Stimulated activated naive CD8-positive, alpha-beta T cell treated with anti-CD3 and anti-CD28 coated beads, Interleukin-15, amount 100 ng/mL, for 72 hours (primary cell): ENCODE measurements around the gene GRAMD4.

ENCODE experiments used
- ATAC-seq: fragments of 150-1000 bp; cut with Tn5 transposase; 2 replicates; pipeline ENCODE4 v1.10.0; 2021; ENCODE audit warnings: mild to moderate bottlenecking, moderate library complexity
- DNase-seq, 2 donors: peaks; one replicate each; pipeline ENCODE4 v3.0.0; 2021 to 2022
- H3K27ac Mint-ChIP-seq, 2 donors: one replicate each; pipeline ENCODE4 v1.8.0; 2022; ENCODE audit warnings: mild to moderate bottlenecking in 2 of 2, mixed read lengths in 2 of 2, moderate library complexity in 2 of 2
- H3K27me3 Mint-ChIP-seq: one replicate; pipeline ENCODE4 v1.8.0; 2022; ENCODE audit warnings: mixed read lengths
- H3K4me1 Mint-ChIP-seq: one replicate; pipeline ENCODE4 v1.8.0; 2022; ENCODE audit warnings: mild to moderate bottlenecking, mixed read lengths
- H3K4me3 Mint-ChIP-seq, 2 donors: one replicate each; pipeline ENCODE4 v1.8.0; 2022; ENCODE audit warnings: mild to moderate bottlenecking in 2 of 2, mixed read lengths in 2 of 2, moderate library complexity in 1 of 2
- H3K9me3 Mint-ChIP-seq, 2 donors: one replicate each; pipeline ENCODE4 v1.8.0; 2022; ENCODE audit warnings: mixed read lengths in 2 of 2

GRAMD4 gene

DNA sequence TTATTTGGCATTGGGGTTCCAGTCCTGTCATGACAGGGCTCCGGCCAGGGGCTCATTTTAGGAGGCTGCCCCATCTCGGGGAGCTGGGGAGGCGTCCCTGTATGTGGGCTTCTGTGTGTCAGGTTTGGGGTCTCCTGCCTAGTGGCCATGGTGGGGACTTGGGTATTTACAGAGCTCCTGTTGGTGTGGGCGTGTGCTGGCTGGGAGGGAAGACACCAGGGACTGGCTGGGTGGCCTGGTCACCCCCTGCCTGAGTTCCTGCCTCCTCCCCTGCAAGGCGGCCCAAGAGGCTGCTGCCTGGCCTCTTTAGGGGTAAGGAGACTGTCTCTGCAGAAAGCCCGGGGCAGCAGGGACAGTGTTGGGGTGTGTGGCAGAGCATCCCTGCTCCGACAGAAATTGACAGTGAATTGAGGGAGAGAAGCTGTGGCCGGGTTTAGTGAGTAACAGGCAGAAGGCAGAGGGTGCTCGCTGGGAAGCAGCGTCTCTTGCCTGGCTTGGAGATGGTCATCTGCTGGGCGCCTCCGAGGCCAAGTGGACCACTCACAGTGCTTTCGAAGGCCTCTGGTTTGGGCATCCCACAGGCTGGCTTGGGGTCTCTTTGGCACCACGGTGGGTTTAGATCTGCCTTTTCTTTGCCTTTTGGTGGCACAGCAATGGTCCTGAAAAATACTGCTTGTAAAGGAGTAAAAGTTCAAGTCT is 40.3 kb upstream of the GRAMD4 start:
- H3K27me3 Mint-ChIP-seq = peaks cover 11% of the 10 kb centered on the region
- ATAC-seq = no peak
- no peak overlapping the region for H3K4me3 Mint-ChIP-seq
- no peak for DNase-seq
- peaks cover 65% of the 10 kb centered on the region for H3K4me1 Mint-ChIP-seq
- H3K9me3 Mint-ChIP-seq = no peaks in the 10 kb centered on the region
- no peak overlapping the region for H3K27ac Mint-ChIP-seq

DNA sequence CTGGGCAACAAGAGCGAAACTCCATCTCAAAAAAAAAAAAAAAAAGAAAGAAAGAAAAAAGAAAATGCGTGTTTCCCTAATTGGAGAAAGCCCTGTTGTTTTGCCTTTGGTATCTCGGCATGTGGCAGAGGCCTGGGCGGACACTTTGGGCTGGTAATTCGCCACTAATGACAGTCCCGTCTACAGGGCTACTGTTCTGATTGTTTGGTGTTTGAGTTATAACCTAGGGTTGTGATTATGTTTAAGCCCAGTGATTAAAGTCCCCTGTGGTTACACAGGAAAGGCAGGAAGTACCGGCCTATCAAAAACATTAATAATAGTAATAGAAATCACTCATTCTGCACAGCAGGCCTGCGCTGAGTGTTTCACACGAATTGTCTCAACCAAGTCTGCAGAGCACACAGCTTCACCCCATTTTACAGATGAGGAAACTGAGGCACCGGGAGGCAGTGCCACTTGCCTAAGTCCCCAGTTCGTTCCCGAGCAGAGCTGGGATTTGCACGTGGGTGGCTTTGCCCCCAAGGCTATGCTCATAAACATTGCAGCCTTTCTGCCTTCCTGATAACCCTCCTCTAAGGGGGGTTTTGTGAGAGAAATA is 39.1 kb upstream of the GRAMD4 start:
- peaks cover 54% of the 10 kb centered on the region for H3K4me1 Mint-ChIP-seq
- no peak overlapping the region for H3K4me3 Mint-ChIP-seq
- DNase-seq (no peak), ATAC-seq (no peak)
- no peak overlapping the region for H3K27ac Mint-ChIP-seq
- H3K9me3 Mint-ChIP-seq = no peaks in the 10 kb centered on the region
- peaks cover 2% of the 10 kb centered on the region for H3K27me3 Mint-ChIP-seq

- Mint-ChIP-seq H3K27ac (no peak overlapping the region), H3K27me3 (no peaks in the 10 kb centered on the region), H3K4me3 (no peak overlapping the region), H3K4me1 (peaks cover 54% of the 10 kb centered on the region), H3K9me3 (no peaks in the 10 kb centered on the region)
- DNase-seq (no peak), ATAC-seq (no peak)
These were observed 38.5 kb upstream of the GRAMD4 start for GRCh38 chr22:46581538-46582244.

DNA sequence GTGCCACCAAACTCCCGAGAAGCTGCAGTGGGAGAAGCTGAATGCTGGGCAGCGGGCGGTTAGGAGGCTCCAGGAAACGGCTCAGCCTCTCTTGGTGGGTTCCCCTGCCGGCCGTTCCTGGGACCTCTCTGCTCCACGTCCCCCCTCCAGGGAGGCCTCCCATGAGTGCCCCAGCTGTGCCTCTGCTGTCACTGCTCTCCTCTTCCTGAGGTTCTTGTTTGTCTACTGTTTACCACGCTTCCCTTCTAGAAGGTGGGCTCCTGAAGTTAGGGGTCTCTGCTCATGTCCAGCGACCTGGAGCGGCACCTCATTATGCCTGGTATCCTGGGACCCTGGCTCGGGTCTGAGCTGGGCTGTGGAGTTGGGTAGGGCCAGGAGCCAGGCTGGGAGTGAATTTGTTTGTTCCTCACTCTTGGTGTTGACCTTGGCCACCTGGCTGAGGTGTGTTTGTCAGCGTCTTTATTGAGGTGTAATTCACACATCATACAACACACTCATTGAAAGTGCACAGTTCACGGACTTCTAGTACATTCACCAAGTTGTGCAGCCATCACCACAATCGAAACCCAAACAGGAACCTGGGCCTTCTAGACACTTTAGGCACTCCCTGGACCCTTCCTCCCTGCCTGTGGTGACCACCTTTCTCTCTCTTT is 37.8 kb upstream of the GRAMD4 start:
- Mint-ChIP-seq H3K27ac (peak overlapping the region in 1 of 2 donors; percentile 67), H3K4me1 (peaks cover 61% of the 10 kb centered on the region), H3K27me3 (no peaks in the 10 kb centered on the region), H3K4me3 (no peak overlapping the region), H3K9me3 (no peaks in the 10 kb centered on the region)
- ATAC-seq (no peak), DNase-seq (no peak)

GRCh38 chr22:46583571-46583970 is 36.6 kb upstream of the GRAMD4 start:
- Mint-ChIP-seq H3K27me3 (no peaks in the 10 kb centered on the region), H3K27ac (no peak overlapping the region), H3K4me1 (peaks cover 61% of the 10 kb centered on the region), H3K4me3 (no peak overlapping the region), H3K9me3 (no peaks in the 10 kb centered on the region)
- no peak for DNase-seq
- ATAC-seq = no peak

- ATAC-seq (no peak), DNase-seq (no peak)
- H3K27ac Mint-ChIP-seq = no peak overlapping the region
- H3K27me3 Mint-ChIP-seq = no peaks in the 10 kb centered on the region
- no peaks in the 10 kb centered on the region for H3K9me3 Mint-ChIP-seq
- peaks cover 60% of the 10 kb centered on the region for H3K4me1 Mint-ChIP-seq
- H3K4me3 Mint-ChIP-seq = no peak overlapping the region
These were observed 35.9 kb upstream of the GRAMD4 start for GRCh38 chr22:46584081-46584921.

- Mint-ChIP-seq H3K27me3 (no peaks in the 10 kb centered on the region), H3K4me1 (peaks cover 60% of the 10 kb centered on the region), H3K9me3 (no peaks in the 10 kb centered on the region), H3K27ac (no peak overlapping the region), H3K4me3 (no peak overlapping the region)
- DNase-seq (no peak), ATAC-seq (no peak)
These were observed 34.7 kb upstream of the GRAMD4 start for GRCh38 chr22:46585340-46586122.

DNA sequence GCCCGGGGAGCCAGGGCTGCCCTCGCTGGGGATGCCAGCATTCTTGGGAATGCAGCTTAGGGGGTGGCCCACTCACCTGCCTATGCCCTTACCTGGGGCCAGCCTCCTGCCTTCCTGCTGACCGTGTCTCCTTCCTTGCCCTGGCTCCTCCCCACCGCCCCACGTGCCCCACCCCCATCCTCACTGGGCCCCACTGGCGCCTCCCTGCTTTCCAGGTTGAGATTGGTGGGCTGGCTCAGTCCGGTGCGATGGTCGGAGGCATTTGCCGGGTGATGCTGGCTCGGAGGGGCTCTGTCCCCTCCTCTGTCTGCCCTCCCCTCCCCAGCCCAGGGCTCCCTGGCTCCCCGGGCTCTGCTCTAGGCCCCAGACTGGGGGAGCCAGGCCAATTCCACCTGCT is 34.1 kb upstream of the GRAMD4 start:
- H3K4me1 Mint-ChIP-seq = peaks cover 63% of the 10 kb centered on the region
- no peak overlapping the region for H3K27ac Mint-ChIP-seq
- ATAC-seq (no peak), DNase-seq (no peak)
- H3K4me3 Mint-ChIP-seq = no peak overlapping the region
- no peaks in the 10 kb centered on the region for H3K9me3 Mint-ChIP-seq
- H3K27me3 Mint-ChIP-seq = no peaks in the 10 kb centered on the region

DNA sequence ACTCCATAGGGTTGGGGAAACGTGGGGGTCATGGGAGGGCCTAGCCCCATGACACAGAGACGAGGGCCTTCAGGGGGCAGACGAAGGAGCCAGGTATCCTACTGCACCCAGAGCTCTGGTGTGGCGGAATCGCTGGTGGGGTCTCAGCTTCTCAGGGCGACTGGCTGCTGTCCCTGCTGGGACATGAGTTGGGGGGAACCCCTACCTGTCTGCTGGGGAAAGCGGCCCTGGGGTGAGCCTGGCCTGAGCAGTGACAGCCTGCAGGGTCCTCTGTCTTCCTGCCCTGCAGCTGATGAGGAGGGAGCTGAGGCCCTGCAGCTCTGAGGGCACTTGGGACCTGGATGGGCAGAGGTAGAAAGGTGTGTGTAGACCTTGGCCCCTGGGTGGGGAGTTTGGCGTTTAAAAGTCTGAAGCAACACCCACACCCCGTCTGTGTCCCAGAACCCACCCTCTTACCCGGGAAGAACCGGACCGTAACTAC is 33.6 kb upstream of the GRAMD4 start:
- Mint-ChIP-seq H3K9me3 (no peaks in the 10 kb centered on the region), H3K27me3 (no peaks in the 10 kb centered on the region), H3K4me1 (peaks cover 62% of the 10 kb centered on the region), H3K27ac (no peak overlapping the region), H3K4me3 (no peak overlapping the region)
- DNase-seq (no peak), ATAC-seq (no peak)

GRCh38 chr22:46587061-46587460 is 33.1 kb upstream of the GRAMD4 start:
- peak; percentile 57 for ATAC-seq
- Mint-ChIP-seq H3K4me1 (peaks cover 62% of the 10 kb centered on the region), H3K9me3 (no peaks in the 10 kb centered on the region), H3K4me3 (peak overlapping the region; percentile 35 to 78), H3K27ac (no peak overlapping the region), H3K27me3 (no peaks in the 10 kb centered on the region)
- DNase-seq = no peak

- no peaks in the 10 kb centered on the region for H3K9me3 Mint-ChIP-seq
- peaks cover 63% of the 10 kb centered on the region for H3K4me1 Mint-ChIP-seq
- H3K4me3 Mint-ChIP-seq = peak overlapping the region; percentile 54 to 78
- DNase-seq = no peak
- ATAC-seq = peak; percentile 27
- H3K27me3 Mint-ChIP-seq = no peaks in the 10 kb centered on the region
- H3K27ac Mint-ChIP-seq = peak overlapping the region; percentile 46 to 85
These were observed 32.5 kb upstream of the GRAMD4 start for GRCh38 chr22:46587492-46588278.

- H3K27ac Mint-ChIP-seq = peak overlapping the region in 1 of 2 donors; percentile 68
These were observed 31.7 kb upstream of the GRAMD4 start for GRCh38 chr22:46588279-46589140.

DNA sequence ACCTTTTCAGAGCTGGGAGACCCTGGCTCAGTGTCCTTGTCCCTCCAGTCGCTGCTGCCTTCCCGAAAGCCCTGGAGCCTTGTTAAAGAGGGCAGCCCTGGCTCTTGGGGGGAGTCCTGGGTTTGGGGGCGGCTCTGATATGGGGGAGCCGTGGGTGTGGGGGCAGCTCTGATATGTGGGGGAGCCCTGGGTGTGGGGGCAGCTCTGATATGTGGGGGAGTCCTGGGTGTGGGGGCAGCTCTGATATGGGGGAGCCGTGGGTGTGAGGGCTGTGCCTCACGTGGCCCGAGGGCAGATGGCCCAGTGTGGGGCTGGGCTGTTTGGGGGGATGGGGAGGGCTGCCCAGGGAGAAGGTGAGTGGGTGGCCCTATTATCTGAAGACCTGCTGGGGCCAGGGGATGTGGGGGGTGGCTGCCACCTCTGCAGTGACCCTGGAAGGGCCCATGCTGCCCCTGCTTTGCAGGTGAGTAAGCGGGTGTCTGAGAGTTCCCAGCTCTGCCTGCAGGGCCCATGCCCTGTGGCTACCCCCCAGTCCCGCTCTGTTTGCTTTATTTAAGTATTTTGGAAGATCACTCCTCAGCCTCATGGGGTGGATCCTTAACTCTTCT is 30.9 kb upstream of the GRAMD4 start:
- H3K4me1 Mint-ChIP-seq = peaks cover 75% of the 10 kb centered on the region
- no peak overlapping the region for H3K27ac Mint-ChIP-seq

More at GRCh38 chr22:46588279-46589140, 31.7 kb upstream of the GRAMD4 start:
- Mint-ChIP-seq H3K9me3 (no peaks in the 10 kb centered on the region), H3K4me1 (peaks cover 71% of the 10 kb centered on the region), H3K4me3 (peak overlapping the region in 1 of 2 donors; percentile 58), H3K27me3 (no peaks in the 10 kb centered on the region)
- ATAC-seq (no peak), DNase-seq (no peak)

More for the DNA sequence above, 30.9 kb upstream of the GRAMD4 start:
- H3K27me3 Mint-ChIP-seq = no peaks in the 10 kb centered on the region
- ATAC-seq (no peak), DNase-seq (no peak)
- no peak overlapping the region for H3K4me3 Mint-ChIP-seq
- no peaks in the 10 kb centered on the region for H3K9me3 Mint-ChIP-seq
